SK-N-SH (cell line): ENCODE results near the gene ATG7. TPM values are rescaled to one million over a fixed set of nuclear protein-coding genes. Genes with fewer than 3 reads are reported as not detected.

Experiments
- CTCF ChIA-PET: fragments of 300-600, 350-600 bp; formaldehyde crosslinking; extraction: SDS; loops from one replicate; lab custom pipeline; 2021; lab: Yijun Ruan, JAX
- POLR2A ChIA-PET: fragments of 350-600 bp; sonication (Branson Sonifier 250); formaldehyde crosslinking; extraction: SDS; loops from one replicate; lab custom pipeline; 2020; ENCODE audit warnings: antibody characterized with exemption, inconsistent platforms; lab: Yijun Ruan, JAX
- DNase-seq: peaks from one replicate; pipeline ENCODE4 v3.0.0; 2012
- H2AFZ ChIP-seq: fragments of 200-600 bp; sonication (generic); 2 replicates; pipeline ENCODE4 v1.8.1; 2016; ENCODE audit warnings: antibody characterized with exemption, mild to moderate bottlenecking, low read depth
- H3F3A ChIP-seq: fragments of 200-600 bp; sonication (generic); replicated peaks from 2 replicates; pipeline ENCODE3; 2016; ENCODE audit warnings: antibody characterized with exemption, mild to moderate bottlenecking; ENCODE audit not compliant: insufficient read depth
- H3K27ac ChIP-seq, 2 experiments: fragments of 200-500 bp in 1 of 2; fragments of 200-600 bp in 1 of 2; sonication (Bioruptor generic) in 1 of 2; sonication (generic), shearing (Covaris generic) in 1 of 2; 2 replicates each; pipeline versions ENCODE4 v1.5.1 to v1.6.1; 2014 to 2016; ENCODE audit warnings: low read depth in 2 of 2, inconsistent platforms in 1 of 2, low read length in 1 of 2, mild to moderate bottlenecking in 1 of 2, mixed read lengths in 1 of 2
- H3K27me3 ChIP-seq: fragments of 200-600 bp; sonication (generic), shearing (Covaris generic); 2 replicates; pipeline ENCODE4 v1.6.1; 2016; ENCODE audit warnings: mixed run types; ENCODE audit not compliant: insufficient read depth
- H3K36me3 ChIP-seq, 2 experiments: fragments of 200-500 bp in 1 of 2; fragments of 200-600 bp in 1 of 2; sonication (Bioruptor generic) in 1 of 2; sonication (generic) in 1 of 2; replicated peaks in 1 of 2; 2 replicates each; pipeline versions ENCODE3 to v1.5.1; 2014 to 2016; ENCODE audit warnings: low read length in 1 of 2, mild to moderate bottlenecking in 1 of 2; ENCODE audit not compliant: insufficient read depth in 2 of 2, control insufficient read depth in 1 of 2
- H3K4me1 ChIP-seq, 2 experiments: fragments of 200-500 bp in 1 of 2; fragments of 200-600 bp in 1 of 2; sonication (Bioruptor generic) in 1 of 2; sonication (generic), shearing (Covaris generic) in 1 of 2; 2 replicates each; pipeline versions ENCODE4 v1.5.1 to v1.6.1; 2014 to 2016; ENCODE audit warnings: low read depth in 1 of 2, low read length in 1 of 2, mixed run types in 1 of 2; ENCODE audit not compliant: insufficient read depth in 2 of 2, control insufficient read depth in 1 of 2
- H3K4me2 ChIP-seq: fragments of 200-600 bp; sonication (generic), shearing (Covaris generic); 2 replicates; pipeline ENCODE4 v1.6.1; 2017; ENCODE audit warnings: mixed run types
- H3K4me3 ChIP-seq, 2 experiments: fragments of 200-500 bp in 1 of 2; fragments of 200-600 bp in 1 of 2; sonication (Bioruptor generic) in 1 of 2; sonication (generic), shearing (Covaris generic) in 1 of 2; 2 replicates each; pipeline versions ENCODE4 v1.5.1 to v1.8.1; 2014 to 2016; ENCODE audit warnings: low read depth in 2 of 2, inconsistent platforms in 1 of 2, low read length in 1 of 2, mild to moderate bottlenecking in 1 of 2, mixed read lengths in 1 of 2, moderate library complexity in 1 of 2
- H3K79me2 ChIP-seq: fragments of 200-600 bp; sonication (generic); 2 replicates; pipeline ENCODE4 v1.8.1; 2017; ENCODE audit warnings: mild to moderate bottlenecking; ENCODE audit not compliant: insufficient read depth
- H3K9ac ChIP-seq: fragments of 200-600 bp; sonication (generic); 2 replicates; pipeline ENCODE4 v1.6.1; 2017; ENCODE audit warnings: mixed run types
- H3K9me2 ChIP-seq: fragments of 200-600 bp; sonication (generic); 2 replicates; pipeline ENCODE4 v1.6.1; 2017; ENCODE audit warnings: mixed run types
- H3K9me3 ChIP-seq: fragments of 200-600 bp; sonication (generic); 2 replicates; pipeline ENCODE4 v1.6.1; 2017; ENCODE audit warnings: mixed run types, mild to moderate bottlenecking, moderate library complexity
- H4K20me1 ChIP-seq: fragments of 200-600 bp; sonication (generic); 2 replicates; pipeline ENCODE4 v1.6.1; 2017; ENCODE audit warnings: mild to moderate bottlenecking, mixed run types; ENCODE audit not compliant: insufficient read depth
- CHD2 ChIP-seq: fragments of 150-350 bp; IDR thresholded peaks from 2 replicates; pipeline ENCODE4 v1.6.1; 2018; ENCODE audit warnings: low read length; ENCODE audit not compliant: partially characterized antibody
- ELF1 ChIP-seq: IDR thresholded peaks from 2 replicates; pipeline ENCODE4 v1.4.0; 2012
- EP300 ChIP-seq, 2 experiments: IDR thresholded peaks; 2 replicates each; pipeline versions ENCODE4 v1.4.0 to v1.6.1; 2012; ENCODE audit warnings: borderline replicate concordance in 1 of 2, low read depth in 1 of 2, low read length in 1 of 2
- EZH2phosphoT487 ChIP-seq: fragments of 200-600 bp; sonication (generic); IDR thresholded peaks from 2 replicates; pipeline ENCODE4 v1.6.1; 2017; ENCODE audit warnings: low read depth, mixed run types, mild to moderate bottlenecking, antibody characterized with exemption, moderate library complexity, borderline replicate concordance
- FOSL2 ChIP-seq: IDR thresholded peaks from 2 replicates; pipeline ENCODE4 v1.4.0; 2012; ENCODE audit warnings: low read depth, mild to moderate bottlenecking, moderate library complexity, borderline replicate concordance
- FOXM1 ChIP-seq: IDR thresholded peaks from 2 replicates; pipeline ENCODE4 v1.4.0; 2012; ENCODE audit warnings: low read depth, mild to moderate bottlenecking
- GABPA ChIP-seq: IDR thresholded peaks from 2 replicates; pipeline ENCODE4 v1.4.0; 2012; ENCODE audit warnings: low read depth, mild to moderate bottlenecking
- GATA2 ChIP-seq: sonication (generic); formaldehyde crosslinking; IDR thresholded peaks from 2 replicates; pipeline ENCODE4 v1.5.0; 2020; ENCODE audit warnings: mild to moderate bottlenecking, missing genetic modification reagents
- JUND ChIP-seq: IDR thresholded peaks from 2 replicates; pipeline ENCODE4 v1.4.0; 2012
- MEF2A ChIP-seq: IDR thresholded peaks from 2 replicates; pipeline ENCODE4 v1.4.0; 2012; ENCODE audit warnings: low read depth, borderline replicate concordance
- NFIC ChIP-seq: IDR thresholded peaks from 2 replicates; pipeline ENCODE4 v1.4.0; 2012; ENCODE audit warnings: borderline replicate concordance
- PBX3 ChIP-seq: IDR thresholded peaks from 2 replicates; pipeline ENCODE4; 2012
- RAD21 ChIP-seq: IDR thresholded peaks from 2 replicates; pipeline ENCODE4 v1.6.1; 2012; ENCODE audit warnings: mild to moderate bottlenecking, low read length
- RCOR1 ChIP-seq: fragments of 150-350 bp; IDR thresholded peaks from 2 replicates; pipeline ENCODE4 v1.6.1; 2017; ENCODE audit warnings: antibody characterized with exemption, low read length
- RFX5 ChIP-seq: IDR thresholded peaks from 2 replicates; pipeline ENCODE4 v1.6.1; 2012; ENCODE audit warnings: mild to moderate bottlenecking, improper control_type of control experiment, low read length
- RXRA ChIP-seq: IDR thresholded peaks from 2 replicates; pipeline ENCODE4 v1.4.0; 2012; ENCODE audit warnings: low read depth, mild to moderate bottlenecking, borderline replicate concordance
- TCF12 ChIP-seq: IDR thresholded peaks from 2 replicates; pipeline ENCODE4 v1.4.0; 2012
- TEAD4 ChIP-seq: IDR thresholded peaks from 2 replicates; pipeline ENCODE4 v1.4.0; 2012; ENCODE audit warnings: mild to moderate bottlenecking, borderline replicate concordance; ENCODE audit not compliant: insufficient read depth
- YY1 ChIP-seq: IDR thresholded peaks from 2 replicates; pipeline ENCODE4 v1.4.0; 2012; ENCODE audit warnings: low read depth, mild to moderate bottlenecking
- WGBS: methylation state at CpG from one replicate; pipeline ENCODE4 v1.1.6; 2017; ENCODE audit warnings: low lambda C conversion rate; 5-methylcytosine and 5-hydroxymethylcytosine counted together
- polyA plus RNA-seq, 3 experiments: library from polyadenylated mRNA; depleted of rRNA; stranded (reverse); fragments of >200 nt; gene quantifications; 2 replicates each; pipeline ENCODE4 v1.2.3, GENCODE V29; 2012
- TF ChIP-seq, protein P1 (sequence below): IDR thresholded peaks from 2 replicates; pipeline ENCODE4 v1.6.1; 2012; ENCODE audit warnings: mild to moderate bottlenecking, low read depth, low read length, moderate library complexity
- TF ChIP-seq, protein P2 (sequence below): IDR thresholded peaks from 2 replicates; pipeline ENCODE4 v1.4.0; 2012; ENCODE audit warnings: low read depth, borderline replicate concordance
- TF ChIP-seq, protein P3 (sequence below): fragments of 150-350 bp; IDR thresholded peaks from 2 replicates; pipeline ENCODE4 v1.6.1; 2017; ENCODE audit warnings: antibody characterized with exemption, low read length, low read depth, borderline replicate concordance

The ATG7 gene
- polyA plus RNA-seq, 1 of the 3 experiments (the other 2 are of a cell fraction), result 29.5 TPM

GRCh38 chr3:11238060-11238459 lies 34.1 kb upstream of the ATG7 start:
- WGBS, result 19% methylated on average over 3 of the region's 3 CpGs
- H3K4me3 ChIP-seq, result peak overlapping the region in 1 of 2 experiments; percentile 39; a peak in 3 of 4 replicates
- no peak for DNase-seq

More at GRCh38 chr3:11238060-11238459, 34.1 kb upstream of the ATG7 start:
- TF ChIP-seq EP300 (IDR thresholded peaks at IDR 0.05; ENCODE audit: borderline replicate concordance in 1 of 2, low read depth in 1 of 2, low read length in 1 of 2) (peak; percentile 22 to 89; a peak in 2 of 4 replicates), ELF1 (no peak), FOXM1 (peak; percentile 76; the same call in 1 of the 2 replicates), NFIC (peak; percentile 68), PBX3 (peak; percentile 85), CHD2 (no peak), TCF12 (peak; percentile 92), GATA2 (CRISPR knock-in tag) (no peak), GABPA (peak; percentile 17; the same call in 1 of the 2 replicates), EZH2phosphoT487 (no peak), YY1 (no peak; the same call in 1 of the 2 replicates), TEAD4 (peak; percentile 86; the same call in 1 of the 2 replicates), FOSL2 (peak; percentile 90), JUND (peak; percentile 97), RAD21 (no peak), RFX5 (no peak), RCOR1 (no peak), RXRA (peak; percentile 74; the same call in 1 of the 2 replicates), MEF2A (no peak)
- TF ChIP-seq, protein P1, sequence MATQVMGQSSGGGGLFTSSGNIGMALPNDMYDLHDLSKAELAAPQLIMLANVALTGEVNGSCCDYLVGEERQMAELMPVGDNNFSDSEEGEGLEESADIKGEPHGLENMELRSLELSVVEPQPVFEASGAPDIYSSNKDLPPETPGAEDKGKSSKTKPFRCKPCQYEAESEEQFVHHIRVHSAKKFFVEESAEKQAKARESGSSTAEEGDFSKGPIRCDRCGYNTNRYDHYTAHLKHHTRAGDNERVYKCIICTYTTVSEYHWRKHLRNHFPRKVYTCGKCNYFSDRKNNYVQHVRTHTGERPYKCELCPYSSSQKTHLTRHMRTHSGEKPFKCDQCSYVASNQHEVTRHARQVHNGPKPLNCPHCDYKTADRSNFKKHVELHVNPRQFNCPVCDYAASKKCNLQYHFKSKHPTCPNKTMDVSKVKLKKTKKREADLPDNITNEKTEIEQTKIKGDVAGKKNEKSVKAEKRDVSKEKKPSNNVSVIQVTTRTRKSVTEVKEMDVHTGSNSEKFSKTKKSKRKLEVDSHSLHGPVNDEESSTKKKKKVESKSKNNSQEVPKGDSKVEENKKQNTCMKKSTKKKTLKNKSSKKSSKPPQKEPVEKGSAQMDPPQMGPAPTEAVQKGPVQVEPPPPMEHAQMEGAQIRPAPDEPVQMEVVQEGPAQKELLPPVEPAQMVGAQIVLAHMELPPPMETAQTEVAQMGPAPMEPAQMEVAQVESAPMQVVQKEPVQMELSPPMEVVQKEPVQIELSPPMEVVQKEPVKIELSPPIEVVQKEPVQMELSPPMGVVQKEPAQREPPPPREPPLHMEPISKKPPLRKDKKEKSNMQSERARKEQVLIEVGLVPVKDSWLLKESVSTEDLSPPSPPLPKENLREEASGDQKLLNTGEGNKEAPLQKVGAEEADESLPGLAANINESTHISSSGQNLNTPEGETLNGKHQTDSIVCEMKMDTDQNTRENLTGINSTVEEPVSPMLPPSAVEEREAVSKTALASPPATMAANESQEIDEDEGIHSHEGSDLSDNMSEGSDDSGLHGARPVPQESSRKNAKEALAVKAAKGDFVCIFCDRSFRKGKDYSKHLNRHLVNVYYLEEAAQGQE, result no peak
- TF ChIP-seq, protein P2, sequence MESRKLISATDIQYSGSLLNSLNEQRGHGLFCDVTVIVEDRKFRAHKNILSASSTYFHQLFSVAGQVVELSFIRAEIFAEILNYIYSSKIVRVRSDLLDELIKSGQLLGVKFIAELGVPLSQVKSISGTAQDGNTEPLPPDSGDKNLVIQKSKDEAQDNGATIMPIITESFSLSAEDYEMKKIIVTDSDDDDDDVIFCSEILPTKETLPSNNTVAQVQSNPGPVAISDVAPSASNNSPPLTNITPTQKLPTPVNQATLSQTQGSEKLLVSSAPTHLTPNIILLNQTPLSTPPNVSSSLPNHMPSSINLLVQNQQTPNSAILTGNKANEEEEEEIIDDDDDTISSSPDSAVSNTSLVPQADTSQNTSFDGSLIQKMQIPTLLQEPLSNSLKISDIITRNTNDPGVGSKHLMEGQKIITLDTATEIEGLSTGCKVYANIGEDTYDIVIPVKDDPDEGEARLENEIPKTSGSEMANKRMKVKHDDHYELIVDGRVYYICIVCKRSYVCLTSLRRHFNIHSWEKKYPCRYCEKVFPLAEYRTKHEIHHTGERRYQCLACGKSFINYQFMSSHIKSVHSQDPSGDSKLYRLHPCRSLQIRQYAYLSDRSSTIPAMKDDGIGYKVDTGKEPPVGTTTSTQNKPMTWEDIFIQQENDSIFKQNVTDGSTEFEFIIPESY, result no peak
- TF ChIP-seq, protein P3, sequence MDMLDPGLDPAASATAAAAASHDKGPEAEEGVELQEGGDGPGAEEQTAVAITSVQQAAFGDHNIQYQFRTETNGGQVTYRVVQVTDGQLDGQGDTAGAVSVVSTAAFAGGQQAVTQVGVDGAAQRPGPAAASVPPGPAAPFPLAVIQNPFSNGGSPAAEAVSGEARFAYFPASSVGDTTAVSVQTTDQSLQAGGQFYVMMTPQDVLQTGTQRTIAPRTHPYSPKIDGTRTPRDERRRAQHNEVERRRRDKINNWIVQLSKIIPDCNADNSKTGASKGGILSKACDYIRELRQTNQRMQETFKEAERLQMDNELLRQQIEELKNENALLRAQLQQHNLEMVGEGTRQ, result no peak
- POLR2A ChIA-PET, result no interaction called here
- Histone ChIP-seq H4K20me1 (no peaks in the 10 kb centered on the region), H3K4me2 (peak overlapping the region; percentile 78), H3K36me3 (peaks cover 0 to 20% of the 10 kb centered on the region in 2 experiments), H3K27ac (peak overlapping the region; percentile 72 to 98; a peak in 3 of 4 replicates), H3F3A (peaks cover 40% of the 10 kb centered on the region), H3K9me2 (no peaks in the 10 kb centered on the region), H2AFZ (no peak overlapping the region), H3K4me1 (peaks cover 0 to 10% of the 10 kb centered on the region in 2 experiments; a peak in 3 of 4 replicates), H3K9me3 (peaks cover 7% of the 10 kb centered on the region; the same call in 1 of the 2 replicates), H3K79me2 (peaks cover 74% of the 10 kb centered on the region), H3K9ac (peak overlapping the region; percentile 72), H3K27me3 (no peaks in the 10 kb centered on the region)
- CTCF ChIA-PET, result interaction anchor here (0.9 to 3.9 kb wide), 6 partner anchors 14 to 179 kb away, joined by 3 to 48 read pairs (median 4); no protein-coding TSS in a partner anchor
